GM18508 (cell line): ENCODE results near the gene DNM3.
"Not testable (repeated sequence)": the region's sequence is repeated elsewhere in the genome, so short reads cannot be mapped to it uniquely, and the experiment has no call there.

Experiments used
- ATAC-seq: cut with Tn5 transposase; IDR thresholded peaks from one replicate; pipeline ENCODE4 v1.9.1; 2021; ENCODE audit warnings: moderate number of reproducible peaks; ENCODE audit not compliant: insufficient read depth, unreplicated experiment

Gene DNM3

GRCh38 chr1:172421974-172422604, 580.8 kb downstream of the DNM3 start:
- ATAC-seq = no peak

GRCh38 chr1:172423336-172423735, 582.0 kb downstream of the DNM3 start:
- ATAC-seq = no peak

GRCh38 chr1:172425339-172425738, 584.0 kb downstream of the DNM3 start:
- ATAC-seq = no peak

GRCh38 chr1:172427191-172427590, 585.9 kb downstream of the DNM3 start:
- no peak for ATAC-seq

GRCh38 chr1:172429331-172430127, 588.2 kb downstream of the DNM3 start:
- ATAC-seq = no peak

GRCh38 chr1:172430128-172430454, 588.8 kb downstream of the DNM3 start:
- no peak for ATAC-seq

GRCh38 chr1:172431204-172431603, 589.9 kb downstream of the DNM3 start:
- no peak for ATAC-seq

- ATAC-seq = no peak
Measured at GRCh38 chr1:172431721-172432192, 590.5 kb downstream of the DNM3 start.

GRCh38 chr1:172437183-172437582, 595.9 kb downstream of the DNM3 start:
- ATAC-seq = not testable (repeated sequence)

- no peak for ATAC-seq
Measured at GRCh38 chr1:172442404-172442803, 601.1 kb downstream of the DNM3 start.

- ATAC-seq = no peak
Measured at GRCh38 chr1:172442843-172443565, 601.7 kb downstream of the DNM3 start.

GRCh38 chr1:172443666-172444453, 602.6 kb downstream of the DNM3 start, which contains the start of gene PIGC:
TSS of gene PIGC (minus strand) at chr1:172444069. CDS start at chr1:172442622, 1,447 bp downstream.
- peak; percentile 85 for ATAC-seq

- no peak for ATAC-seq
Measured at GRCh38 chr1:172446547-172446946, 605.2 kb downstream of the DNM3 start.

- no peak for ATAC-seq
Measured at GRCh38 chr1:172447641-172448040, 606.3 kb downstream of the DNM3 start.

GRCh38 chr1:172448995-172449584, 607.8 kb downstream of the DNM3 start:
- no peak for ATAC-seq

GRCh38 chr1:172449585-172450523, 608.6 kb downstream of the DNM3 start:
- no peak for ATAC-seq

- ATAC-seq = no peak
Measured at GRCh38 chr1:172450524-172450885, 609.2 kb downstream of the DNM3 start.

- no peak for ATAC-seq
Measured at GRCh38 chr1:172451002-172451443, 609.7 kb downstream of the DNM3 start.
